Measurements from ENCODE around the gene KCNJ11.

DNA sequence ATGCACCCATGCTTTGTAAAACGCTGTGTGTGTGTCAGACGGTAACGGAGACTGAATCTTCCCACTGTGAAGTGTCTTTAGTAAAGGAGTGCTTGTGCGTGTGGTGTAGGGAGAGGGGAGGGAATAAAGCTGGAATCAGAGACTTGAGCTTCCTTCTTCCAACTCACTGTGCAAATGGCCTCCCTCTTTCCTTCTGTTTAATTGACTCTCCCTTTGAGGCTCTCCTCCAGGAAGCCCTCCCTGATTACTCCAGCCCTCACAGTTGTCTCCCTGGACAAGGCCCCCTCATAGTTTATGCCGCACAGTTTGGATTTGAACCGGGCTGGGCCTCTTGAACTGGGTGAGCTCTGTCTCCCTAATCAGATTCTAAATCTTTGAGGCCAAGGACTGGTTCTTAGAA is 23.0 kb upstream of the KCNJ11 start:
- TF ChIP-seq EP300 (IDR thresholded peaks at IDR 0.05) (no peak), CTCF (IDR thresholded peaks at IDR 0.05) (no peak)

All from ovary (tissue), 3 donors.